ENCODE measurements around the gene BCAS1. TPM values are rescaled to one million over a fixed set of nuclear protein-coding genes. Genes with fewer than 3 reads are reported as not detected.
"Not testable (repeated sequence)": the region's sequence is repeated elsewhere in the genome, so short reads cannot be mapped to it uniquely, and the experiment has no call there.

Gene BCAS1
- total RNA-seq, 1 donor: under 0.01 TPM

- TF ChIP-seq, protein P1, sequence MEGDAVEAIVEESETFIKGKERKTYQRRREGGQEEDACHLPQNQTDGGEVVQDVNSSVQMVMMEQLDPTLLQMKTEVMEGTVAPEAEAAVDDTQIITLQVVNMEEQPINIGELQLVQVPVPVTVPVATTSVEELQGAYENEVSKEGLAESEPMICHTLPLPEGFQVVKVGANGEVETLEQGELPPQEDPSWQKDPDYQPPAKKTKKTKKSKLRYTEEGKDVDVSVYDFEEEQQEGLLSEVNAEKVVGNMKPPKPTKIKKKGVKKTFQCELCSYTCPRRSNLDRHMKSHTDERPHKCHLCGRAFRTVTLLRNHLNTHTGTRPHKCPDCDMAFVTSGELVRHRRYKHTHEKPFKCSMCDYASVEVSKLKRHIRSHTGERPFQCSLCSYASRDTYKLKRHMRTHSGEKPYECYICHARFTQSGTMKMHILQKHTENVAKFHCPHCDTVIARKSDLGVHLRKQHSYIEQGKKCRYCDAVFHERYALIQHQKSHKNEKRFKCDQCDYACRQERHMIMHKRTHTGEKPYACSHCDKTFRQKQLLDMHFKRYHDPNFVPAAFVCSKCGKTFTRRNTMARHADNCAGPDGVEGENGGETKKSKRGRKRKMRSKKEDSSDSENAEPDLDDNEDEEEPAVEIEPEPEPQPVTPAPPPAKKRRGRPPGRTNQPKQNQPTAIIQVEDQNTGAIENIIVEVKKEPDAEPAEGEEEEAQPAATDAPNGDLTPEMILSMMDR (IDR thresholded peaks at IDR 0.05; ENCODE audit: insufficient read depth, low read depth, low read length): no peak
- no peak for DNase-seq (ENCODE audit: low read depth)
- H3K4me3 ChIP-seq (ENCODE audit: low read depth, low read length): no peak overlapping the region
These were observed 94.6 kb downstream of the BCAS1 start for GRCh38 chr20:53975761-53976160.

DNA sequence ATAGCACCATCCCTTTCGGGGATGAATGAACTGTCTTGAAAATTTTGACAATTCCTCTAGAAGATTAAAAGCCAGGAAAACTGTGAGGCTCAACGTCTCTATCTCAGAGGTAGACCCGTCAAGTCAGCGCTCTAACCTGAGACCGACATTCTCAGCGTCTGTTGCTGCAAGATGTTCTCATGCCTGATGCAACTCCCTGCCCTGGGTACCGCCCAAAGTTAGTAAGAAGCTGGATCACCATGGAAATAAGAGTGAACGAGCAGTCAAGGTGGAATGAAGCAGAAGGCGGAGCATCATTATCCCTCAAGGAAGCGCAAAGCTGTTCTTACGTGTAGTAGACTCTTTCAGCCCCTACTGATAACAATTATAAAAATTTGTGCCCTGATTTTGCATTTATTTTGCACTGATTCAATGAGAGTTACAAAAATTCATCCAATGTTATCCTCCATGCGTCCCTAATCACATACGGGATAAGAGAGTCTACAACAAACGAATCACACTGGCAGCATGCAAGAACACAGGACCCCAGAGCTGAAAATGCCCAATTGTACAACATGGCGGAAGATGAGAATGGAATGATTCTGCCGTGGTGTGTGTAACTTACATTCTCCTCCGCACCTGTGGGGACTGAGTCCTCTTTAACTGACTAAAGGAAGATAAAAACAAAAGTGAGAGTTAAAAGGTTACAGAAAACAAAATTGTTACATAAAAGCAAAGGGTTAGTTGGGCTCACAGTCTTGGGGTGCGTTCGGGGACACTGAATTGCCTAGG is 95.4 kb downstream of the BCAS1 start:
- no peak overlapping the region for H3K4me3 ChIP-seq (ENCODE audit: low read depth, low read length)
- no peak for DNase-seq (ENCODE audit: low read depth)
- TF ChIP-seq, protein P1 (IDR thresholded peaks at IDR 0.05; ENCODE audit: insufficient read depth, low read depth, low read length): no peak

DNA sequence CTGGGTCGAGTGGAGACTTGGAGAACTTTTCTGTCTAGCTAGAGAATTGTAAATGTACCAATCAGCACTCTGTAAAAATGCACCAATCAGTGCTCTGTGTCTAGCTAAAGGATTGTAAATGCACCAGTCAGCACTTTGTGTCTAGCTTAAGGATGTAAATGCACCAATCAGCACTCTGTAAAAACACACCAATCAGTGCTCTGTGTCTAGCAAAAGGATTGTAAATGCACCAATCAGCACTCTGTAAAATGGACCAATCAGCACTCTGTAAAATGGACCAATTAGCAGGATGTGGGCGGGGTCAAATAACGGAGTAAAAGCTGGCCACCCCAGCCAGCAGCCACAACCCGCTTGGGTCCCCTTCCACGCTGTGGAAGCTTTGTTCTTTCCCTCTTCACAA is 96.5 kb downstream of the BCAS1 start:
- DNase-seq (ENCODE audit: low read depth); H3K4me3 ChIP-seq (ENCODE audit: low read depth, low read length): not testable (repeated sequence)

- H3K4me3 ChIP-seq (ENCODE audit: low read depth, low read length): no peak overlapping the region
- no peak for DNase-seq (ENCODE audit: low read depth)
- TF ChIP-seq, protein P1 (IDR thresholded peaks at IDR 0.05; ENCODE audit: insufficient read depth, low read depth, low read length): no peak
These were observed 98.2 kb downstream of the BCAS1 start for GRCh38 chr20:53972179-53972578.

GRCh38 chr20:53971096-53971683 is 99.2 kb downstream of the BCAS1 start:
- TF ChIP-seq, protein P1 (IDR thresholded peaks at IDR 0.05; ENCODE audit: insufficient read depth, low read depth, low read length): no peak
- no peak overlapping the region for H3K4me3 ChIP-seq (ENCODE audit: low read depth, low read length)
- no peak for DNase-seq (ENCODE audit: low read depth)

- TF ChIP-seq, protein P1 (IDR thresholded peaks at IDR 0.05; ENCODE audit: insufficient read depth, low read depth, low read length): no peak
These were observed 100.2 kb downstream of the BCAS1 start for GRCh38 chr20:53970232-53970631.

DNA sequence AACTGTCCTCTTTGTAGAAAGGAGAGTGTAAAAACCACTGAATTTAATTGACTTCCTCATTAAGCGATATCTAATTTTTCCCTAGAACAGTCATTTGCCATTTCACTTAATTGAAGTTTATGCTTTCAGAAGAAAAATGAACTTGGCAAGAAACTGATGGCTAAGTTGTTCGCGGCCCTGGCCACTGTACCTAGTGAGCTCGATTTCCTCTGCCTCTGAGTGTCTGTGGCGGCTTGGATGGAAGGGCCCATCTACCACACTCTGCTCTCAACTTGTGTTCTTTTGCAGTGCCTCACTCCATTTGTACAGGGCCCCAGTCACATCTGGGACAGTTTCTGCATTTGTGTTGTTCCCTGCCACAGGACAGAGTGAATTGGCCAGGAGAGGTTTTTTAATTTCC is 102.9 kb downstream of the BCAS1 start:
- H3K4me3 ChIP-seq (ENCODE audit: low read depth, low read length): no peak overlapping the region
- TF ChIP-seq, protein P1 (IDR thresholded peaks at IDR 0.05; ENCODE audit: insufficient read depth, low read depth, low read length): no peak

More at GRCh38 chr20:53970232-53970631, 100.2 kb downstream of the BCAS1 start:
- no peak overlapping the region for H3K4me3 ChIP-seq (ENCODE audit: low read depth, low read length)
- no peak for DNase-seq (ENCODE audit: low read depth)

More for the DNA sequence above, 102.9 kb downstream of the BCAS1 start:
- DNase-seq (ENCODE audit: low read depth): no peak
